GM21381 (cell line): Measurements from ENCODE around the gene MEPCE.

Experiments
- ATAC-seq: cut with Tn5 transposase; IDR thresholded peaks from one replicate; pipeline ENCODE4 v1.9.1; 2021; ENCODE audit warnings: mild to moderate bottlenecking, moderate library complexity; ENCODE audit not compliant: unreplicated experiment

MEPCE gene

GRCh38 chr7:100402241-100402640 is 27.4 kb upstream of the MEPCE start:
- ATAC-seq, result no peak

GRCh38 chr7:100406767-100407166 is 22.9 kb upstream of the MEPCE start:
- ATAC-seq, result no peak

GRCh38 chr7:100407285-100408180 is 22.1 kb upstream of the MEPCE start:
- ATAC-seq, result no peak

GRCh38 chr7:100411101-100411500 is 18.5 kb upstream of the MEPCE start:
- no peak for ATAC-seq

GRCh38 chr7:100413346-100413745 is 16.3 kb upstream of the MEPCE start:
- ATAC-seq, result no peak

GRCh38 chr7:100413889-100414288 is 15.7 kb upstream of the MEPCE start:
- ATAC-seq, result no peak

GRCh38 chr7:100415448-100415847 is 14.2 kb upstream of the MEPCE start:
- no peak for ATAC-seq

- ATAC-seq, result no peak
Observed at GRCh38 chr7:100418930-100419659, 10.5 kb upstream of the MEPCE start.

- ATAC-seq, result no peak
Observed at GRCh38 chr7:100419660-100420226, 9.9 kb upstream of the MEPCE start.

- ATAC-seq, result no peak
Observed at GRCh38 chr7:100423315-100423714, 6.3 kb upstream of the MEPCE start.

GRCh38 chr7:100425347-100425746 is 4.3 kb upstream of the MEPCE start:
- no peak for ATAC-seq

GRCh38 chr7:100426516-100426915 is 3.1 kb upstream of the MEPCE start:
- ATAC-seq, result no peak

GRCh38 chr7:100427762-100428198 is 1.9 kb upstream of the MEPCE start:
- ATAC-seq, result no peak

- ATAC-seq, result peak; percentile 42
Observed at GRCh38 chr7:100428199-100428966, 1.2 kb upstream of the MEPCE start, which contains the start of gene ZCWPW1. Gene ZCWPW1, minus strand, starts transcription at chr7:100428703. Its CDS starts 8,054 bp downstream, at chr7:100420649.

GRCh38 chr7:100428967-100429636 is 529 bp upstream of the MEPCE start:
- ATAC-seq, result peak; percentile 40

- no peak for ATAC-seq
Observed at GRCh38 chr7:100430493-100431285, 1.1 kb downstream of the MEPCE start.

- ATAC-seq, result no peak
Observed at GRCh38 chr7:100431286-100431735, 1.7 kb downstream of the MEPCE start.

GRCh38 chr7:100432053-100432452 is 2.4 kb downstream of the MEPCE start:
- no peak for ATAC-seq

- no peak for ATAC-seq
Observed at GRCh38 chr7:100432621-100433275, 3.1 kb downstream of the MEPCE start.
